HG03025 (cell line): ENCODE results near the gene TMEM132A.
A peak's percentile ranks its signal among the peaks of the same experiment; 100 is the strongest.
"Not testable (repeated sequence)": the region's sequence is repeated elsewhere in the genome, so short reads cannot be mapped to it uniquely, and the experiment has no call there.

Source experiments
- ATAC-seq: cut with Tn5 transposase; IDR thresholded peaks from one replicate; pipeline ENCODE4 v1.9.1; 2021; ENCODE audit warnings: mild to moderate bottlenecking, moderate library complexity; ENCODE audit not compliant: unreplicated experiment, low FRiP score

The TMEM132A gene

DNA sequence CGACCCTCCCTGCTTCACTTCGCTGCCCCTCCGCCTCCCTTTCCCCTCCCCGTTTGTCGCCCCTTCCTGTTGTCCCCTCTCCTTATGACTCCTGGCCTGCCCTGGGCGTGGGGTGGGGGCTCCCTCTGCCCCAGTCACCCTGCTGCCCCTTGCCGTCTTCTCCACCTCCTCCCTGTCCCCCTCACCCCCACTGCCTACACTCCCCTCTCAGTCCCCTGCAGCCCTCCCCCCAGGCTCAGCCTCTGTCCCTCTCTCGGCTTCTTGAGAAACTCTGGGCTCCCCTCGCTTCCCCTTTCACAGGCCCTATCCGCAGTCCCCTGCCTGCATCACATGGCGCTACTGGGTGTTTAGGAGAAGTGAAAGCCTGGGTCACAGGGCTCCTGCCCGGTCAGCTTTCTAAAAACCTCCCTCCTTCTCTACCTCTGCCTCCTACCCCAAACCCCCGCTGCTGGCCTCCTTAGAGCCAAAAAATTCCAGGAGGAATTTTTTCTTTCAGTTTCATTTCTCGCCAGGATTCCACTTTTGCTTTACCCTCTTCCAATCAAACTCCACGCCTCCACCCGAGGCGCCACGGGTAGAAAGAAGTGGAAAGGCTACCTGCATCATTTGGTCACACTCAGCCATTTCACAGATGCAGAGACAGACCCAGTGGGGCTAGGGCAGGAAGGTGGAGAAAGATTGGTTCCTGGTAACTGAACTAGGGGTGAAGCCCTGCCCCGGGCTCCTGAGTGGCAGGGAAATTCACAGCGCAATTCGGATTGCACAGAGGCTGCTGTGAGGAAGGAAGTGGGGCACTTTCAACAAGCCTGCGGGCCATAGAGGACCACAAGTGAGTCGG lies 27.9 kb downstream of the TMEM132A start, which contains the start of gene SLC15A3:
Gene SLC15A3, minus strand, starts transcription at position 273 of the 838 bp plus-strand sequence. CDS start 625 bp downstream, outside the sequence.
- ATAC-seq = peak; percentile 70

DNA sequence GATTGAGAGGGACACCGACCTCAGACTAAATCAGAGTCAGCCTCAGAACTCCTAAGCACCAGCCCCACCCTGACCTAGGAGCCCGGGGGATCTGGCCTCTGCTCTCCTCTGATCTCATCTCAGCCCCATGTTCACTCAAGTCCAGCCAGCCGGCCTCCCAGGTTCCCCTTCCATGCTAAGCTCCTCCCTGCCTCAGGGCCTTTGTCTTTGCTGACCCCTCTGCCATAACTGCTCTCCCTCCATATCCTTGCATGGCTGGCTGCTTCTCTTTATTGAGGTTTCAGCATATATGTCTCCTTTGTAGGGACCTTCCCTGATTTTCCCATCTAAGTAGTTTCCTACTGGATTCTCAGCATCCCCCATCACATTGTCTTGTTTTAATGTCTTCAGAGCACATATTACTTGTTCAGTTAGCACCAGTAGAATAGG lies 28.5 kb downstream of the TMEM132A start:
- no peak for ATAC-seq

DNA sequence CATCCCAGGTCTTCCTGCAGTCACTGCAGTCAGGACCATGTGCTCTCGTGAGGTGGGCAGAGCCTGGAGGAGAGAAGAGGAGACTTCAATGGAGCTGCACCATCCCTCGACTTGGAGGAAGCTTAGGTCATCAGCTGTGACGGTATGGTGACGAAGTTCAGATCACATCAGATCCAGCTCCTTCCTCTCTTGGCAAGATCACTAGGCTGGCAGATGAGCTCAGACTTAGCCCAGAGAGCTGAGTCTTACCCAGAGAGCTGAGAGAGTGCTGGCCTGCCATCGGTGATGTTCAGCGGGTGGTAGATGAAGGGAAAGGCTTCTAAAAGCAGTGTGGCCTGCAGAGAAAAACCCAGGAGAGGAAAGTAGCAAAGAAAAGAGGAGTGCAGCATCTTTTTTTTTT lies 29.5 kb downstream of the TMEM132A start:
- ATAC-seq = no peak

DNA sequence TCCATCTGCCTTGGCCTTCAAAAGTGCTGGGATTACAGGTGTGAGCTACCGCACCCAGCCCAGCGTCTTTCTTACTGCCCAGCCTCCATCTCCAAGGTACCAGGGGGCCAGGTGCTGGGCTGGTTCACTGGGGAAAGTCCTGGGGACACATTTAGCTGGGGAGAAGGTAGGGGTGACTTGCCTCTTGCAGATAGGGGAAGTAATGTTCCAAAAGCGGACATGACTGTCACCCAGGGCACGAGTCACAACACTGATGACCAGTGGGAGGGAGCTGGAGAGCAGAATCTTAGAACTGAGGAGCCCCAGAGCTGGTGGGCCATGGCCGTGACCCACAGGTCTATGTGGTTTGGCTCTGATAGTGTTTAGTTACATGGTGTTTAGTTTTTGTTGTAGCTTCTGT lies 30.2 kb downstream of the TMEM132A start:
- no peak for ATAC-seq

DNA sequence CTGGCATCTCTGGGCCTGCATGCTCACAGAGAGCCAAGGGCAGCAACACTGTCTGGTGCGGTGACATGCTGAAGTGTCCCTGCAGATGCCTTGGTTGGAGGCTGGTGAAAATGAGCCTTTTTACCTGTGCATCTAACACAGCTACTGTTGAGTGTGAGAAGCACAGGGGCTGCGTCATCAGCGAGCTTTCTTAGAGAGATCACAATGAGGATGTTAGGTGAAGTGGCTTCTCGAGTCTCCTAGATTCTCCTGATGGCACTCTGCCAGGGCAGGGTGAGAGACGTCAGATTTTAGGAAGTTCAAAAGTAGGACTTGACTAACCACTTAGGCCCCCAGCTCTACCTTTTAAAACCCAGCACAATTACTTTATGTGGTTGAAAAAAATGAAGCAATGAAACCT lies 31.3 kb downstream of the TMEM132A start:
- no peak for ATAC-seq

DNA sequence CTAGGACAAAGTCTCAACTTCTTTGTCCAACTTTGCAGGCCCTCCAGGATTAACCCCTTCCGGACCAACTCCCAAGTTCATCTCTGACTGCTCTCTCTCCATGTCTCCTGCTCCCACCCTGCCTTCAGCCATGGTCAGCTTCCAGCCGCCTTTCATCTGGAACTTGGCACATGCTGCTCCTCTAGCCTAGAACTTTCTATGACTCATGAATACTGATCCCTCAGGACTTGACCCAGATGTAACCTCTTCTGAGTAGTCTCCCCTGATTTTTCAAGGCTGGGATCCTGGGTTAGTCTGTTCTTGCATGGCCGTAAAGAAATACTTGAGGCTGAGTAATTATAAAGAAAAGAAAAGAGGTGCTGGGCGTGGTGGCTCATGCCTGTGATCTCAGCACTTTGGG lies 32.9 kb downstream of the TMEM132A start:
- ATAC-seq = no peak

DNA sequence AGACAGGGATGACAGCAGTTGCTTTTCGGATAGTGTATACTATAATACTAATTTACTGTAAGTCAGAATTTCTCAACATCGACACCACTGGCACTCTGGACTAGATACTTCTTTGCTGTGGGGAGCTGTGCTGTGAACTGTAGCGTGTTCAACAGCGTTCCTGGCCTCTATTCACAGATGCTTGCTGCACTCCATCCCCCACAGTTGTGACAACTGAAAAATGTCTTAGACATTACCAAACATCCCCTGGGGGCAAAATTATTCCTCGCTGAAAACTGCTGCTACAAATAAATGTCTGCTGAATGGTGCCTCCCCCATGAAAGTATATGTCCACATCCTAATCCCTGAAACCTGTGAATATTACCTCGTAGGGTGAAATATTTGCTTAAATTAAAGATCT lies 35.2 kb downstream of the TMEM132A start:
- no peak for ATAC-seq

DNA sequence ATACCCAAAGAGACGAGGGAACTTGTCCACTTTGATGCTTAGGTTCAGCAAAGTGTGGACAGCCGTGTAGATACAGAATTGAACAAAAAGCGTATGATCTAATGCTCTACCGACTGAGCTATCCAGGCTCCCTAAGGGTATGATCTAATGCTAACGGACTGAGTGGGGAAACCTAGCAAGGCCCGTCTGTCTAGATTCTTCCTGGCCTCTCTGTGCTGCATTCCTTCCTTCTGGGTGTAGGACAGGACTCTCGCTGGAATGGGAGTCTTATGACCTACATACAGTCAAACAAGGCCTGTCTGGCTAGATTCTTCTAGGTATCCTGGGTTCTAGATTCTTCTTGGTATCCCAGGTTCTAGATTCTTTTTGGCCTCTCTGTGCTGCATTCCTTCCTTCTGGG lies 36.1 kb downstream of the TMEM132A start:
- no peak for ATAC-seq

DNA sequence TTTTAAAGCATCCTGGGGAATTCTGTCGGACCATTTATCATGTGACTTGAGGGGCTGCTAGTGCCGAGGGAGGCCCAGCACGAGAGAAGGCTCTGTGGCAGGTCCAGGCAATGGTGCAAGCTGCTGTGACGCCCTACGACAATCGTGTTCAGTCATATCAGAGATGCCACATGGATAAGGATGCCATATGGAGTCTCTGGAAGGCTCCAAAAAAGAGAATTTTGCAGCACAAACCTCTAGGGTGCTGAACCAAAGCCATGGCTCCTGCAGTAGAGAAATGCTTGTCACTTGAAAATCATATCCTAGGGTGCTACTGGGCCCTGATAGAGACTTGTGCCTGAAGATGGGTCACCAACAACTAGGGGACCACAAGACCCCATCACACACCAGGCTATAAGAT lies 40.5 kb downstream of the TMEM132A start:
- no peak for ATAC-seq

DNA sequence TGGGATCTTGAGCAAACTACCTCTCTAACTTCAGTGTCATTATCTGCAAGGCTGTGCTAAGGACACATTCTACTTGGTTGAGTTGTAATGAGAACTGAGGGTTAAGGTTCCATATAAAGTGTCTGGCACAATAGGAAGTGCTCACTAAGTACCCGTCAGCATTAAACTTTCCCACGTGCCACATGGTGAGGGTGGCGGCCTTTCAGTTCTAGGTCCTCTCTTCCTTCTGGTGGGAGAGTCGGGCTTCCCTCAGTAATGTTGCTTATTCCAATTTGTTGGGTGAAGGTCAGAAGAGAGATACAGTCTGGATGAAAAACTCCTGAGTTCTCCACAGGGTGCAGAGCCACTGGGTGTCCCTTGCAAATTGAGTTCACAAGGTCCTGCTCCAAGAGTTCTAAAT lies 42.6 kb downstream of the TMEM132A start:
- no peak for ATAC-seq

DNA sequence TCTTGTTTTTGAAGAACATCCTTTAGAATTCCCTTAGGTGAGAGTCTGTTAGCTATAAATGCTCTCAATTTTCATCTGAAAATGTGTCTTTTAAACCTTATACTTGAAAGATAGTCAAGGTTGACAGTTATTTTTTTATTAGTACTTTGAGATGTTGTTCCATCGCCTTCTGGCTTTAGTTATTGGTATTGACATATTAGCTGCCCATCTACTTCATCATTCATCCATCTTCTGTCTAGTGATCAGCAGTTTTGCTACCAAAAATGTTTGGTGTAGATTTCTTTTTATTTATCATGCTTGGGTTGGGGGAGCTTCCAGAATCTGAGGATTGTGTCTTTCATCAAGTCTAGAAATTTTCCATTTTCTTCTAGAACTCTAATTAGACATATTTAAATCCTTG lies 44.0 kb downstream of the TMEM132A start:
- no peak for ATAC-seq

DNA sequence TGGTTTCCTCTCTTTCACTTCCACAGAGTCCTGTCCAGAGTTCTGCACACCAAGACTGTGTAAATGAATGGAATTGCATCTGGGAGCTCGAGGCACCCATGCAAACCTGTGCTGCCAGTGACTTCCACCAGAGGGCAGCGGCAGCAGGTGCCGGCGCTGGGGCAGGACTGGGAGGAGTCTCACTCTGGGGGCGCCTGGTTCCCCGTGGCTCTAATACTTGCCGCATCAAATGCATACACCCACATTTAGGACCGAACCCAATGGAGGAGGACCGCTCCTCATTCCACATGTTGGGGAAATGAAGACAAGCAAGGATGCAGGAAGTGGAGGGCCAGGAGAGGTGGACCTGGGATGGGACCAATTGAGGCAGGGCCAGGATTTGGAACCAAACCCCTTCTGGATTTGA lies 46.1 kb downstream of the TMEM132A start:
- no peak for ATAC-seq

DNA sequence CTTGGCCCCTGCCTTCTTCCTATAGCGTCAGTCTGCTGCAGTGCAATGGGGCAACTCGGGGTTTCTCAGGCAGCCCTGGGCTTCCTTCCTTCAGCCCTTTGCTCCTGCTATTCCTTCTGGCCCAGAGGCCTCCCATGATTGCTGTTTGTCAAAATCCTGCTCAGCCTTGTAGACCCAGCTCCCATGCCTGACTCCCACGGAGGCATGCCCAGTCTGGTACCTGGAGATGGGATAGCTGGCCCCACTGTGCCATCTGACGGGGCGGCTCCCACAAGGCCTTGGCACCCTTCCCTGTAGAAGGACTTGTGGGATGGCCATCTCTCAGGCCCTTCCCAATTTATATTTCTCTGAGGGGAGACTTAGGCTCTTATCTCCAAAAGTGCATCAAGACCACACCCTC lies 46.6 kb downstream of the TMEM132A start:
- no peak for ATAC-seq

DNA sequence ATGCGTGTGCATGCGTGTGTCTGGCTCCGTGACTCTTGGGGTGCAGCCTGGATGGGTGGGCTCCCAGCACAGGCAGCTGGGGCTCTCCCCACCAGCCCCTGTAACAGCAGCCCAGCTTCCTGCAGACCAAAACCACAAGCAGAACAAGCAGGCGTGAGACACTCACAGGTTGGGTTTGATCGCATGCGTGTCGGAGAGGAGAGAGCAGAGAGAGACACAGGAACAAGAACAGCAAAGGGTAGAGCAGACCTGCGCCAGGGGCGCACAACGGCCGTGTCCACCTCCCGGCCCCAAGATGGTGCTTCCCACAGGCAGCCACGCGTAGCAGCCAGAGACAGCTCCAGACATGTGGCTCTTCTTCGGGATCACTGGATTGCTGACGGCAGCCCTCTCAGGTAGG lies 47.3 kb downstream of the TMEM132A start, which contains the start of gene CD6:
Gene CD6, plus strand, starts transcription at position 161 of the 400 bp plus-strand sequence. Its CDS starts 186 bp downstream, at position 347.
- no peak for ATAC-seq

DNA sequence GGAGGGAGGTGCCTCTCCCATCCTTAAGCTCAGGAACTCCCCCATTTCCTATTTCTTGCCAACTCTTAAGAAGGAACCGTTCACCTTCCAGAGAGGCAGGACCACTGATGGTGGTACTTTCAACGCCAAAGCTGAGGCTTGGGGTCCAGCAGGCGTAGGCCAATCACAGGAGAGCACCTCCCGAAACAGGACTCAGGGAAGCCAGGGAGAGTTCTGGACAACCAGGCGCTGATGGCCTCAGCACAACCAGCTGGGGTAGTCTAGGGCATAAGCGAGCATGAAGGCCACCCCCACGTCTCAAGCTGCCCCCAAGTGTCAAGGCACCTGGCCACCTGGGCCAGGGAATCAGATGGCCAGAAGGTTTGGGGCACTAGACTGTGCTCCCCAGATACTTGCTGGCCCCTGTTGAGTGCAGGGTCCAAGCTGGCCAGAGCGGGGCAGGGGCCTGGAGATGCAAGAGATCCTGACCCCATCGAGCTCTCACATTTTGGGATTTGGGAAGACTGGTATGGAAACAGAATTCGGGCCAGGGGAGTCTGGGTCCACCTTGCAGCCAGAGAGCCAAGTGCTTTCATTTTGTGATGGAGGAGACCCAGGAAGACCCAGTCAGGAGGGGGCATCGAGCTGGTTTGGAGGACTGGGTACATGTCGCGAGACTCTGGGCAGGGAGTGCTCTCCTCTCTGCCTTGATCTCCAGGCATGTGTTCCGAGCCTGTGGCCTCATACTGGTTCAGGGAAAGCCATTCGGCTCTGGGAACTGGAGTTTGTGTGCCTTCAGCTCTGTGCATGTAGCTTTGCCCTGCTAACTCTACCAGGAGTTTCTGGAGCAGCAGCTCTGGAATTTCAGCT lies 48.1 kb downstream of the TMEM132A start:
- no peak for ATAC-seq

DNA sequence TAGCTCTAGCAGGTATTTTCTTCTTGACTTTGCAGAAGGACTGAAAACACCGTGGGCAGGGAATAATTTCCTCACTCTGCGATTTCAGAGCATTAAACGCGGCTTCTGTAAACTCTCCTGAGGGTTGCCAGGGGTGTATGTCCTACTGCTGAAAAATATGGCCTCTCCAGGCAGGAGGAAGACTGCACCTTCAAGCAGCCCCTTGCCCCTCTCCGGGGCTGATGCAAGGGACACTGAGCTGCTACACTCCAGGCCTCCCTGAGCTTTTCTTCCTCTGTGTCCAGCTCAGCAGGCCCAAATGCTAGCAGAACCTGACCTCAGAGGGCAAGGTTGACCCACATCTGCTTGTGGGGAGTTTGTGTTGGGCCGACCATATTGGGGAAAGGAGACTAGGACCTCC lies 49.4 kb downstream of the TMEM132A start:
- ATAC-seq = no peak

DNA sequence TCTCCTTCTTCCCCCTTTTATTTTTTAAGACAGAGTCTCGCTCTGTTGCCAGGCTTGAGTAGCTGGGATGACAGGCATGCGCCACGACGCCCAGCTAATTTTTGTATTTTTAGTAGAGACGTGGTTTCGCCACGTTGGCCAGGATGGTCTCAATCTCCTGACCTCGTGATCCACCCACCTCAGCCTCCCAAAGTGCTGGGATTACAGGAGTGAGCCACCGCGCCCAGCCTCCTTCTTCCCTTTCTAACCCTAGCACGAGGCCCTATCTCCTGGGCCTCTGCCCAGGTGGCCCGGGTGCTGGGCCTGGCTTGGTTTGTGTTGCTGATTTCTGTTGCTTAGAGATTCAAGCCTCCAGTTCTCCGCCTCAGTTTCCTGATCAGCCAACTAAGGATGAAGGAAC lies 50.1 kb downstream of the TMEM132A start:
- not testable (repeated sequence) for ATAC-seq

DNA sequence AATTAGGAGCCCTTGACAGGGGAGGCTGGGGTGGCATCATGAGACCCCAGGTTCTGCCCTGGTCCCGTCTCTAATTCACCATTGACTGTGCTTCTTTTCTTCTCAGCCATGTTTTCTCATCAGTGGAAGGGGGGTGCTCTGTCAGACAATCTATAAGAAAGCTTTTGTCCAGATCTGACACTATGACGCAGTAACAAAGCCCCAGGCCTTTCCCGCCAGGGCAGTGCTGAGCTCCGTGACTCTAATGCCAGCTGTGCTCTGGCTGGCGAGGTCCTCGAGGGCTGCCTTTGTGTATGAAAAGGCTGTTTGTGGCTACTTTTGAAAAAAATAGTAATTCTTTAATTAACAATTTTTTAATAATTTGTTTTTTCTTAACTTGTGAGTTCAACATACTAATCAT lies 50.5 kb downstream of the TMEM132A start:
- no peak for ATAC-seq

DNA sequence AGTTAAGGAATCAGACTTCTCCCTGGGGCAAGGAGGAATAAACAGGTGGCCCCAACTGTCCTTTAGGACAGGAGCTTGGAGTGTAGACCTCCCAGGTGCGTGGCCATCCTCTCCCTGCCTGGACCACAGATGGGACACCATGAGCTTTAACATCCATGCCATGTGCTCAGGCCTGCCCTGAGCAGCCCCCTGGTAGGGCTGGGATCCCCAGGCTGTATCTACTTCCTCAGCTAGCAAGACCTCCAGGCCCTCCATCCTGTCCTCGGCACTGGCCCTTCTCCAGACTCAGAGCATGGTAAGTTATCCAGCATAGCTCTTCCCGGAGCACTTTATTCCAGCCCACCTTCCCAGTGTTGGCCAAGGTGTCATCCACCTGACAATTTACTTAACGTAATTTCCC lies 53.0 kb downstream of the TMEM132A start:
- ATAC-seq = no peak

DNA sequence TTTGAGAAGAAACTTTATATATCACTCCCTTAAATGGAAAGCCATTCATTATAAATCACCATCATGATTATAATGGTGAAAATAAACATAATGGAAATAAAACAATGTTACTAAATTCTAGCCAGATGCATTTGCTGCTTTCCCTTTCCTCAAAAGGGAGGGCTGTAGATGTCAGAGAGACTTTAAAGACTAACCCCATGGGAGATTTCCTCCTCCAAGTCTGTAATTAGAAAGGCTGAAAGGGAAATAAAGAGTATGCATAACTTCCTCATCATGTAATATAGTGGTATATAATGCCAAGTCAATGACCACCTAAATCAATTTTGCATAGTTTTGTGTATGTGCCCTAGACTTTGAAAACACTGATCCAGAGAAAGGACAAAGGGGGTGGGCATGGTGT lies 53.6 kb downstream of the TMEM132A start:
- no peak for ATAC-seq
